A673 (cell line): Measurements from ENCODE around the gene EFCAB5. TPM values are rescaled to one million over a fixed set of nuclear protein-coding genes. Genes with fewer than 3 reads are reported as not detected.
"Not testable (repeated sequence)": the region's sequence is repeated elsewhere in the genome, so short reads cannot be mapped to it uniquely, and the experiment has no call there.

ENCODE experiments used
- Bru-seq: library from RNA; stranded (reverse); fragments of 400-500 nt; gene quantifications from one replicate; lab custom pipeline; 2021; lab: Mats Ljungman, UMichigan
- BruChase-seq, 2 experiments: library from RNA; stranded (reverse); fragments of 400-500 nt; gene quantifications; one replicate each; lab custom pipeline; 2021; lab: Mats Ljungman, UMichigan
- BruUV-seq: library from RNA; stranded (reverse); fragments of 400-500 nt; replicated peaks from 2 replicates; lab custom pipeline; 2021; lab: Mats Ljungman, UMichigan
- CTCF ChIA-PET: fragments of 300-600 bp; sonication (Branson Sonifier 250); formaldehyde crosslinking; loops from one replicate; lab custom pipeline; 2022; ENCODE audit warnings: antibody characterized with exemption; lab: Charles Lee
- POLR2A ChIA-PET: fragments of 300-600 bp; sonication (Branson Sonifier 250); formaldehyde crosslinking; loops from one replicate; lab custom pipeline; 2022; ENCODE audit warnings: antibody characterized with exemption; ENCODE audit not compliant: low non-redundant PET; lab: Charles Lee
- DNase-seq: peaks from one replicate; pipeline ENCODE4 v3.0.0-alpha.2; 2015; ENCODE audit warnings: low spot score
- H3K27ac ChIP-seq: fragments of 200-600 bp; sonication (generic); 2 replicates; pipeline ENCODE4 v1.5.1; 2016; ENCODE audit warnings: mixed run types, low read depth, mild to moderate bottlenecking, mixed read lengths, antibody characterized with exemption, low read length; ENCODE audit not compliant: poor library complexity, severe bottlenecking
- H3K27me3 ChIP-seq: fragments of 200-600 bp; sonication (generic); replicated peaks from 2 replicates; pipeline ENCODE4 v1.6.1; 2017; ENCODE audit warnings: mixed run types, low read depth, mild to moderate bottlenecking, mixed read lengths, antibody characterized with exemption, low read length; ENCODE audit not compliant: insufficient read depth, poor library complexity
- H3K36me3 ChIP-seq: fragments of 200-600 bp; sonication (generic); 2 replicates; pipeline ENCODE4 v1.6.1; 2016; ENCODE audit warnings: mixed run types, mild to moderate bottlenecking, mixed read lengths, antibody characterized with exemption, low read length; ENCODE audit not compliant: insufficient read depth, poor library complexity, severe bottlenecking
- H3K4me1 ChIP-seq: fragments of 200-600 bp; sonication (generic); 2 replicates; pipeline ENCODE4 v1.6.1; 2017; ENCODE audit warnings: mixed run types, mild to moderate bottlenecking, mixed read lengths, antibody characterized with exemption, low read length; ENCODE audit not compliant: insufficient read depth, poor library complexity, severe bottlenecking
- H3K4me3 ChIP-seq: fragments of 200-600 bp; sonication (generic); 2 replicates; pipeline ENCODE4 v1.5.1; 2016; ENCODE audit warnings: low read depth, mixed run types, mild to moderate bottlenecking, mixed read lengths, low read length; ENCODE audit not compliant: poor library complexity, severe bottlenecking
- H3K9me3 ChIP-seq: fragments of 200-600 bp; sonication (generic); 2 replicates; pipeline ENCODE4 v1.6.1; 2016; ENCODE audit warnings: mixed run types, low read depth, mild to moderate bottlenecking, mixed read lengths, antibody characterized with exemption, low read length; ENCODE audit not compliant: poor library complexity, severe bottlenecking
- CTCF ChIP-seq: fragments of 300-800, 200-600 bp; sonication (generic); conservative IDR thresholded peaks from 2 replicates; pipeline ENCODE4 v1.5.1; 2017; ENCODE audit warnings: low read depth, mild to moderate bottlenecking, antibody characterized with exemption, low read length, moderate library complexity, mixed read lengths
- EZH2 ChIP-seq: fragments of 200-600 bp; sonication (generic); IDR thresholded peaks from 2 replicates; pipeline ENCODE4 v1.6.1; 2017; ENCODE audit warnings: borderline replicate concordance, low read depth, mild to moderate bottlenecking, mixed read lengths, antibody characterized with exemption, low read length; ENCODE audit not compliant: poor library complexity, severe bottlenecking
- intact Hi-C: fragments of 100-400 bp; cut with micrococcal nuclease; formaldehyde crosslinking; loops from one replicate; pipeline ENCODE4 v1.10.0; 2022; ENCODE audit not compliant: unreplicated experiment
- long read RNA-seq: library from polyadenylated mRNA; stranded (forward); transcript quantifications from one replicate; pipeline ENCODE4 v2.0.0, GENCODE V29; 2022
- total RNA-seq: library from RNA; stranded (reverse); gene quantifications from 2 replicates; pipeline ENCODE4 v1.2.3, GENCODE V29; 2021

EFCAB5 gene
- total RNA-seq (2.6 and 2.8 TPM in 2 replicates), Bru-seq, nascent RNA (percentile 40 among the genes with signal in this experiment), BruChase-seq, experiment 1, labeled RNA remaining after a 2-hour chase (percentile 41 among the genes with signal in this experiment), BruChase-seq, experiment 2, labeled RNA remaining after a 6-hour chase (percentile 38 among the genes with signal in this experiment)
- long read RNA-seq, partial matches to known transcripts = 2 of 6 reads
- long read RNA-seq, other reads (novel, unspliced or antisense) = 4 of 6 reads

DNA sequence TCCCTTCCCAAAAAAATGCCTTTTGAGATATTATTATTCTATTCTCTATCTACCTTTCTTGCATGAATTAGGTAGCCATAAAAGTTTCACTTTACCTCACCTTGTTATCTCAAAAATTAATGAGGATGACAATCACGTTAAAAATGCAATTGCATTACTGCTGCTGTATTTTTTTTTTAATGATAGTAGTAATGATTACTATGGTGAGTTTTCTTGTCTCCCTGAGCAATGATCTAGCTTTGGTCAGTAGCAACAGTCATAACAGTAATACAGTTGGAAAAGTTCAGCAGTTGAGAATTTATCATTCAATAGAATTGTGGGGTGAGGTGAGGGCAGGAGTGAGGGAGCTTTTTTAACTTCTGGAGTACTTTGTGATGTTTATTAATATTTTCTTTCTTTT lies at the start of gene EFCAB5:
EFCAB5 (plus strand) TSS at position 301 of the 400 bp plus-strand sequence. CDS start 163 bp downstream, outside the sequence.
- H3K4me3 ChIP-seq = no peak within 1 kb of the TSS
- DNase-seq = no peak
- intact Hi-C loops = no loop called here
- no peaks in the 10 kb centered on the region for H3K27me3 ChIP-seq
- no TSS peak for BruUV-seq
- POLR2A ChIA-PET = no interaction called here
- H3K4me1 ChIP-seq = no peaks in the 10 kb centered on the region
- CTCF ChIA-PET = no interaction called here
- H3K9me3 ChIP-seq = no peaks in the 10 kb centered on the region
- no peaks in the 10 kb centered on the region for H3K36me3 ChIP-seq
- no peak for TF ChIP-seq EZH2
- no peak for TF ChIP-seq CTCF
- H3K27ac ChIP-seq = no peak within 1 kb of the TSS

- intact Hi-C loops = no loop called here
- no peak for TF ChIP-seq EZH2
- TF ChIP-seq CTCF = no peak
- H3K27ac ChIP-seq = no peak overlapping the region
- ChIA-PET CTCF (interaction anchor here (0.5 kb wide), 1 partner anchor 84 kb away, joined by 4 read pairs; no protein-coding TSS in a partner anchor), POLR2A (no interaction called here)
- peaks cover 4% of the 10 kb centered on the region for H3K9me3 ChIP-seq
- H3K27me3 ChIP-seq = no peaks in the 10 kb centered on the region
- H3K4me1 ChIP-seq = no peaks in the 10 kb centered on the region
- no TSS peak for BruUV-seq
- H3K36me3 ChIP-seq = no peaks in the 10 kb centered on the region
- no peak for DNase-seq
- no peak overlapping the region for H3K4me3 ChIP-seq
Observed at GRCh38 chr17:29892201-29892600, 49.2 kb upstream of the EFCAB5 start.

DNA sequence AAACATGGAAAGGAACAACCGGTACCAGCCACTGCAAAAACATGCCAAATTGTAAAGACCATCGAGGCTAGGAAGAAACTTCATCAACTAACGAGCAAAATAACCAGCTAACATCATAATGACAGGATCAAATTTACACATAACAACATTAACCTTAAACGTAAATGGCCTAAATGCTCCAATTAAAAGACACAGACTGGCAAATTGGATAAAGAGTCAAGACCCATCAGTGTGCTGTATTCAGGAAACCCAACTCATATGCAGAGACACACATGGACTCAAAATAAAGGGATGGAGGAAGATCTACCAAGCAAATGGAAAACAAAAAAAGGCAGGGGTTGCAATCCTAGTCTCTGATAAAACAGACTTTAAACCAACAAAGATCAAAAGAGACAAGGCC lies 44.3 kb upstream of the EFCAB5 start:
- H3K27me3 ChIP-seq, H3K36me3 ChIP-seq, CTCF ChIA-PET, H3K4me1 ChIP-seq, H3K4me3 ChIP-seq, DNase-seq, intact Hi-C loops, POLR2A ChIA-PET, H3K27ac ChIP-seq, H3K9me3 ChIP-seq, BruUV-seq: not testable (repeated sequence)

- no TSS peak for BruUV-seq
- no peak for DNase-seq
- H3K4me3 ChIP-seq = no peak overlapping the region
- ChIA-PET POLR2A (no interaction called here), CTCF (interaction anchor here (1.1 kb wide), 1 partner anchor 27 kb away, joined by 3 read pairs; no protein-coding TSS in a partner anchor)
- H3K27ac ChIP-seq = no peak overlapping the region
- no peaks in the 10 kb centered on the region for H3K36me3 ChIP-seq
- intact Hi-C loops = no loop called here
- peaks cover 16% of the 10 kb centered on the region for H3K9me3 ChIP-seq
- no peaks in the 10 kb centered on the region for H3K27me3 ChIP-seq
- H3K4me1 ChIP-seq = no peaks in the 10 kb centered on the region
- TF ChIP-seq CTCF = no peak
- TF ChIP-seq EZH2 = no peak
Observed at GRCh38 chr17:29903471-29903870, 38.0 kb upstream of the EFCAB5 start.
